Neural crest cell (in vitro differentiated cells): ENCODE results near the gene PPT2. TPM values are rescaled to one million over a fixed set of nuclear protein-coding genes. Genes with fewer than 3 reads are reported as not detected.

ENCODE experiments used
- DNase-seq: peaks from one replicate; pipeline ENCODE4 v3.0.0; 2021; ENCODE audit warnings: low read depth, mixed read lengths, low spot score
- H3K27ac Mint-ChIP-seq: one replicate; pipeline ENCODE4 v1.8.0; 2021; ENCODE audit warnings: mild to moderate bottlenecking, mixed read lengths; ENCODE audit not compliant: unreplicated experiment
- H3K27me3 Mint-ChIP-seq: 2 replicates; pipeline ENCODE4 v1.8.0; 2021; ENCODE audit warnings: low read depth, mild to moderate bottlenecking, mixed read lengths
- H3K36me3 Mint-ChIP-seq: 2 replicates; pipeline ENCODE4 v1.8.0; 2021; ENCODE audit warnings: low read depth, mild to moderate bottlenecking, mixed read lengths
- H3K4me1 Mint-ChIP-seq: 2 replicates; pipeline ENCODE4 v1.8.0; 2021; ENCODE audit warnings: mixed read lengths
- H3K4me3 Mint-ChIP-seq: one replicate; pipeline ENCODE4 v1.8.0; 2021; ENCODE audit warnings: mild to moderate bottlenecking, mixed read lengths
- H3K9me3 Mint-ChIP-seq: 2 replicates; pipeline ENCODE4 v1.8.0; 2021; ENCODE audit warnings: mixed read lengths
- total RNA-seq: library from RNA; stranded (reverse); gene quantifications from 2 replicates; pipeline ENCODE4 v1.2.1, GENCODE V29; 2021
- TF ChIP-seq, protein P1 (sequence below): fragments of 200-600 bp; sonication (generic); conservative IDR thresholded peaks from 2 replicates; pipeline ENCODE4 v1.5.0; 2021; ENCODE audit warnings: antibody characterized with exemption, mild to moderate bottlenecking

PPT2 gene
- total RNA-seq, 1 donor from 2014 or later = 60.9 TPM

GRCh38 chr6:32177183-32177787 is 23.3 kb downstream of the PPT2 start:
- TF ChIP-seq, protein P1, sequence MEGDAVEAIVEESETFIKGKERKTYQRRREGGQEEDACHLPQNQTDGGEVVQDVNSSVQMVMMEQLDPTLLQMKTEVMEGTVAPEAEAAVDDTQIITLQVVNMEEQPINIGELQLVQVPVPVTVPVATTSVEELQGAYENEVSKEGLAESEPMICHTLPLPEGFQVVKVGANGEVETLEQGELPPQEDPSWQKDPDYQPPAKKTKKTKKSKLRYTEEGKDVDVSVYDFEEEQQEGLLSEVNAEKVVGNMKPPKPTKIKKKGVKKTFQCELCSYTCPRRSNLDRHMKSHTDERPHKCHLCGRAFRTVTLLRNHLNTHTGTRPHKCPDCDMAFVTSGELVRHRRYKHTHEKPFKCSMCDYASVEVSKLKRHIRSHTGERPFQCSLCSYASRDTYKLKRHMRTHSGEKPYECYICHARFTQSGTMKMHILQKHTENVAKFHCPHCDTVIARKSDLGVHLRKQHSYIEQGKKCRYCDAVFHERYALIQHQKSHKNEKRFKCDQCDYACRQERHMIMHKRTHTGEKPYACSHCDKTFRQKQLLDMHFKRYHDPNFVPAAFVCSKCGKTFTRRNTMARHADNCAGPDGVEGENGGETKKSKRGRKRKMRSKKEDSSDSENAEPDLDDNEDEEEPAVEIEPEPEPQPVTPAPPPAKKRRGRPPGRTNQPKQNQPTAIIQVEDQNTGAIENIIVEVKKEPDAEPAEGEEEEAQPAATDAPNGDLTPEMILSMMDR = no peak
- H3K4me3 Mint-ChIP-seq = peak overlapping the region; percentile 98
- peaks cover 4% of the 10 kb centered on the region for H3K36me3 Mint-ChIP-seq
- H3K4me1 Mint-ChIP-seq = peaks cover 67% of the 10 kb centered on the region
- no peak for DNase-seq
- peak overlapping the region; percentile 98 for H3K27ac Mint-ChIP-seq
- H3K9me3 Mint-ChIP-seq = no peaks in the 10 kb centered on the region
- H3K27me3 Mint-ChIP-seq = peaks cover 6% of the 10 kb centered on the region

DNA sequence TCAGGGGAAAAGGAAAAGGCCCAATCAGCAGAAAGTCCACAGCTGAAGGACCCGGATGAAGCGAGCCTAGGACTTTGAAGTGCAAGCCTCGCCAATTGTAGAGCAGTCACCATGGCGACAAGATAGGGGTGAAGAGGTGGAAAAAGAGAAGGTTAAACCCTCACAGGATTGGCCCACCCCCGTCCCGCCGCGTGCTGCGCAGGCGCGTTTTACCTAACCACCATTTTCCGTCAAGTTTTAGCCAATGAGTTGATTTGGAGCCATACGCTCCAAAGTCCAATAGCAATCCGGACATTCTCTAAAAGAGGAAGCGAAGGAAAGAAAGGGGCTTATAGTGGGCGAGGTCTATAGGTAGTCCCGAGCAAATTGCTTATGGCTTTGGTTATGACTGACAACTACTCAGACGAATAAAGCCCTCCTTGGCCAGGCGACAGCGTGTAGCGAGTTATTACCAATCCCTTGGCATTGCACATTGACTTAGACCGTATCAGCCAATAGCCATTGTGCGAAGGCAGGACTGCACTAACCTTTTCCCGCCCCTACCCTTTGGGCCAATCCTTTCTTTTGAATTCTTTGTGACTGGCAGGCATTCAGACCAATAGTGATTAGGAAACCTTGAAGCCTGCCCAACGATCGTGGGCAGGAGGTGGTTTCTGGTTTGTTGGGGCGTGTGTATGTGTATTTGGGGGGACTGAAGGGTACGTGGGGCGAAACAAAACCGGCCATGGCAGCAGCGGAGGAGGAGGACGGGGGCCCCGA is 24.0 kb downstream of the PPT2 start, which contains the start of gene RNF5:
RNF5 (plus strand) TSS at position 618 of the 759 bp plus-strand sequence; CDS start at position 725, 107 bp downstream.
- H3K4me1 Mint-ChIP-seq = peaks cover 63% of the 10 kb centered on the region
- H3K27ac Mint-ChIP-seq = peak within 1 kb of the TSS; percentile 98

GRCh38 chr6:32178547-32179440 is 24.9 kb downstream of the PPT2 start:
- no peaks in the 10 kb centered on the region for H3K9me3 Mint-ChIP-seq
- peak overlapping the region; percentile 98 for H3K4me3 Mint-ChIP-seq
- TF ChIP-seq, protein P1 = no peak
- H3K27me3 Mint-ChIP-seq = peaks cover 6% of the 10 kb centered on the region
- no peak for DNase-seq
- peaks cover 60% of the 10 kb centered on the region for H3K4me1 Mint-ChIP-seq
- peak overlapping the region; percentile 98 for H3K27ac Mint-ChIP-seq
- H3K36me3 Mint-ChIP-seq = peaks cover 4% of the 10 kb centered on the region

More for the DNA sequence above, 24.0 kb downstream of the PPT2 start, which contains the start of gene RNF5:
- Mint-ChIP-seq H3K9me3 (no peaks in the 10 kb centered on the region), H3K36me3 (peaks cover 4% of the 10 kb centered on the region), H3K27me3 (peaks cover 6% of the 10 kb centered on the region), H3K4me3 (peak within 1 kb of the TSS; percentile 98)
- TF ChIP-seq, protein P1 = no peak
- peak; percentile 90 for DNase-seq

- H3K4me3 Mint-ChIP-seq = peak overlapping the region; percentile 76
- H3K27me3 Mint-ChIP-seq = peaks cover 6% of the 10 kb centered on the region
- no peak for DNase-seq
- TF ChIP-seq, protein P1 = no peak
- H3K27ac Mint-ChIP-seq = no peak overlapping the region
- no peaks in the 10 kb centered on the region for H3K9me3 Mint-ChIP-seq
- peaks cover 4% of the 10 kb centered on the region for H3K36me3 Mint-ChIP-seq
- peaks cover 51% of the 10 kb centered on the region for H3K4me1 Mint-ChIP-seq
Observed at GRCh38 chr6:32179766-32180405, 25.9 kb downstream of the PPT2 start.
